Bronchial epithelial cell (primary cell): ENCODE results near the gene C3AR1. TPM values are rescaled to one million over a fixed set of nuclear protein-coding genes. Genes with fewer than 3 reads are reported as not detected.
A peak's percentile ranks its signal among the peaks of the same experiment; 100 is the strongest.
"Not testable (repeated sequence)": the region's sequence is repeated elsewhere in the genome, so short reads cannot be mapped to it uniquely, and the experiment has no call there.

Experiments
- DNase-seq: peaks from one replicate; pipeline ENCODE4 v3.0.0-alpha.2; 2010; ENCODE audit warnings: low read depth
- FAIRE-seq: peaks from 2 replicates; lab custom pipeline; 2011; peaks lifted over from hg19 to GRCh38; lab: Jason Lieb, UNC
- H3K27me3 ChIP-seq: 2 replicates; pipeline ENCODE4 v1.5.1; 2011; ENCODE audit warnings: low read length; ENCODE audit not compliant: control insufficient read depth, insufficient read depth
- H3K36me3 ChIP-seq: 2 replicates; pipeline ENCODE4 v1.5.1; 2011; ENCODE audit warnings: low read length; ENCODE audit not compliant: control insufficient read depth, insufficient read depth
- H3K4me3 ChIP-seq: 2 replicates; pipeline ENCODE4 v1.5.1; 2011; ENCODE audit warnings: mild to moderate bottlenecking, low read depth, low read length, control low read depth
- CTCF ChIP-seq: IDR thresholded peaks from 2 replicates; pipeline ENCODE4 v1.5.1; 2011; ENCODE audit warnings: mild to moderate bottlenecking, moderate library complexity, low read length, control low read depth, inconsistent platforms; ENCODE audit not compliant: insufficient read depth, severe bottlenecking
- total RNA-seq: library from RNA; depleted of rRNA; stranded (reverse); fragments of >200 nt; gene quantifications from 2 replicates; pipeline ENCODE4 v1.2.1, GENCODE V29; 2014

The C3AR1 gene
- total RNA-seq, 1 donor from 2014 or later = not detected

GRCh38 chr12:8035440-8036010, 30.6 kb downstream of the C3AR1 start:
- FAIRE-seq = no peak
- Histone ChIP-seq H3K36me3 (peaks cover 2% of the 10 kb centered on the region), H3K4me3 (no peak overlapping the region), H3K27me3 (no peaks in the 10 kb centered on the region)
- no peak for TF ChIP-seq CTCF
- no peak for DNase-seq

GRCh38 chr12:8034802-8035201, 31.4 kb downstream of the C3AR1 start:
- H3K36me3 ChIP-seq = peaks cover under 1% of the 10 kb centered on the region
- H3K27me3 ChIP-seq = no peaks in the 10 kb centered on the region
- DNase-seq (no peak), FAIRE-seq (no peak)
- H3K4me3 ChIP-seq = no peak overlapping the region
- no peak for TF ChIP-seq CTCF

GRCh38 chr12:8033153-8034044, 32.8 kb downstream of the C3AR1 start:
- DNase-seq (peak; percentile 36), FAIRE-seq (no peak)
- Histone ChIP-seq H3K4me3 (peak overlapping the region; percentile 68), H3K27me3 (no peaks in the 10 kb centered on the region), H3K36me3 (no peaks in the 10 kb centered on the region)
- no peak for TF ChIP-seq CTCF

GRCh38 chr12:8032242-8033152, 33.7 kb downstream of the C3AR1 start, which contains the start of gene FOXJ2:
Gene FOXJ2 (plus strand): TSS chr12:8032716. CDS start chr12:8039833, 7,117 bp downstream.
- peak within 1 kb of the TSS; percentile 68 for H3K4me3 ChIP-seq
- no peaks in the 10 kb centered on the region for H3K27me3 ChIP-seq
- DNase-seq = peak; percentile 42
- no peak for TF ChIP-seq CTCF
- FAIRE-seq = no peak
- H3K36me3 ChIP-seq = no peaks in the 10 kb centered on the region

- no peaks in the 10 kb centered on the region for H3K36me3 ChIP-seq
- no peak for TF ChIP-seq CTCF
- no peaks in the 10 kb centered on the region for H3K27me3 ChIP-seq
- DNase-seq = no peak
- no peak for FAIRE-seq
- peak overlapping the region; percentile 68 for H3K4me3 ChIP-seq
These were observed 34.3 kb downstream of the C3AR1 start for GRCh38 chr12:8031872-8032241.

GRCh38 chr12:8031017-8031416, 35.1 kb downstream of the C3AR1 start:
- H3K4me3 ChIP-seq, H3K27me3 ChIP-seq, FAIRE-seq, H3K36me3 ChIP-seq, DNase-seq: not testable (repeated sequence)
